Astrocyte of the cerebellum (primary cell): ENCODE data around the gene TNS3.

Experiments used
- DNase-seq: peaks from one replicate; pipeline ENCODE4 v3.0.0-alpha.2; 2011; ENCODE audit warnings: low read depth
- H3K4me3 ChIP-seq: 2 replicates; pipeline ENCODE4 v1.5.1; 2011; ENCODE audit warnings: mild to moderate bottlenecking, low read depth, low read length, moderate library complexity
- in situ Hi-C: cut with HindIII; loops from 2 replicates; pipeline ENCODE4 v1.10.0; 2017; ENCODE audit warnings: low sequenced_read_pairs
- TF ChIP-seq, protein P1 (sequence below): IDR thresholded peaks from 2 replicates; pipeline ENCODE4 v1.5.1; 2012; ENCODE audit warnings: low read length, low read depth, moderate library complexity, mild to moderate bottlenecking; ENCODE audit errors: missing control alignments

TNS3 gene

DNA sequence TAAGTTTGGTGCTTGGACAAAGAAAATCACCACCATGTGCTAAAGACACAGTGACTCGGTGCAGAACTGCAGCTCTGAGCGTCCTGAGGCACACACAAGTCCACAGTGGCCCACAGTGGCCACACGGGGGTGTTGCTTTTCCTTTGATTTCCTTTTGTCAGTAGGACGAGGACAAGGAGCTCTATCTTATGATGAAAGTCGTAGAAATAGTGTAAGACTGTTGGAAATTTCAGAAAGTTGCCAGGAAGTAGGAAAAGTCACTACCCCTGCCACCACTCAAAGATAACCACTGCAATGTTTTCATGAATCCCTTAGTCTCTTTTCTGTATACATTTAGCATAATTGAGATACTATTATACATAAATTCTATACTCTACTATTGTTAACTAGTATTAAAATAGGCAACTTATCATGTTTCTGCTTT lies 146.0 kb downstream of the TNS3 start:
- TF ChIP-seq, protein P1, sequence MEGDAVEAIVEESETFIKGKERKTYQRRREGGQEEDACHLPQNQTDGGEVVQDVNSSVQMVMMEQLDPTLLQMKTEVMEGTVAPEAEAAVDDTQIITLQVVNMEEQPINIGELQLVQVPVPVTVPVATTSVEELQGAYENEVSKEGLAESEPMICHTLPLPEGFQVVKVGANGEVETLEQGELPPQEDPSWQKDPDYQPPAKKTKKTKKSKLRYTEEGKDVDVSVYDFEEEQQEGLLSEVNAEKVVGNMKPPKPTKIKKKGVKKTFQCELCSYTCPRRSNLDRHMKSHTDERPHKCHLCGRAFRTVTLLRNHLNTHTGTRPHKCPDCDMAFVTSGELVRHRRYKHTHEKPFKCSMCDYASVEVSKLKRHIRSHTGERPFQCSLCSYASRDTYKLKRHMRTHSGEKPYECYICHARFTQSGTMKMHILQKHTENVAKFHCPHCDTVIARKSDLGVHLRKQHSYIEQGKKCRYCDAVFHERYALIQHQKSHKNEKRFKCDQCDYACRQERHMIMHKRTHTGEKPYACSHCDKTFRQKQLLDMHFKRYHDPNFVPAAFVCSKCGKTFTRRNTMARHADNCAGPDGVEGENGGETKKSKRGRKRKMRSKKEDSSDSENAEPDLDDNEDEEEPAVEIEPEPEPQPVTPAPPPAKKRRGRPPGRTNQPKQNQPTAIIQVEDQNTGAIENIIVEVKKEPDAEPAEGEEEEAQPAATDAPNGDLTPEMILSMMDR: peak; percentile 79
- DNase-seq: peak; percentile 66
- H3K4me3 ChIP-seq: no peak overlapping the region
- in situ Hi-C loops: no loop called here

DNA sequence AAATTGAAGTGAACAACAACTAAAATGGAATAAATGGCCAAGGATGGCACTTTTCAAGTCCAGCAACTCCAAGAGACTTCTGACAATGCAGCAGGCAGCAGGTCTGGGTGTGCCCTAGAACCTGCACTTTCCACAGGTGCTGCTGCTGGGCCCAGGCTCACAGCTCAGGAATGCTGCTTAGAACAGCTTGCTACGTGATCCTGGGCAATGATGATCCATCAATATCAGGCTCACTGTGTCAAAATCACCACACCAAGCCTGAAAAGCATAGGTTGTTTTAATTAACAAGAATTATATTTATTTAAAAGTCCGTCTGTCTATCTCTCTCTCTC lies 148.4 kb downstream of the TNS3 start:
- TF ChIP-seq, protein P1: no peak
- in situ Hi-C loops: no loop called here
- DNase-seq: no peak
- H3K4me3 ChIP-seq: no peak overlapping the region

DNA sequence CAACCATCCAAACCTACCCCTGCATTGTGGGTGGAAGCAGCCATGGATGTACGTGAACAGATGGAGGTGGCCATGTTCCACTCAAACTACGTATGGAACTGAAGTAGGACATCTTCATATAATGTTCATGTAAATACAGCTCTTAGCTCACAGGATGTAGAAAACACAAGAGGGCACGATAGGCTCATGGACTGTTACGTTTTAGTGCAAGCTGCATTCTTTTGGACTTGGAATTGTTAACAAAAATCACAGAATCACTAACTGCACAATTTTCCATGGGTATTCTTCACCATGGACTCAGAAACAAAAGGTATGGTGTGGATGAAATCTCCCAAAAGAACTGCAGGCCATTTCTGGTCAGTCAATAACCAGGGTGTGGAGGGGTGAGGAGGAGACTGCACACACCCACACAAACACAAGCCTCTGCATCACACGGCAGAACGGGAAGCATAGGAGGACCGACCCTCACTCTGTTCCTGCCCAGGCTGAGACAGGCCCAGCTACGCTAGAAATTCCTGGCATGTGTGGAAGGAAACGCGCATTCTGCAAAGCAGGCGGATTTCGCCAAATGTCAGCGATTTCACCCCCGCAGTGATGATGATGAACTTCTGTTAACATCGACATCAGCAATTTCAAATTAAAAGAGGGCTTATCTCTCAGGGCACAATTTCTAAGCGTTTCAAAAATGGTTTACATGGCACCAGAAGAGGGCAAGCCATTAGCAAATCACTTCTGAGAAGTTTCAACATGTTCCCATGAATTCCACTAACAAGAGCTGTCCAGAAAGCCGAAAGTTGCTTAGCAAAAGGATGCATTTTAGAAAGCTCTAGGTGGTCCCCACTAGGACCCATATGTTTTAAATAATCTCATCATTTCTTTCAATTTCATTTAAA lies 149.0 kb downstream of the TNS3 start:
- TF ChIP-seq, protein P1: no peak
- DNase-seq: no peak
- H3K4me3 ChIP-seq: no peak overlapping the region
- in situ Hi-C loops: no loop called here

DNA sequence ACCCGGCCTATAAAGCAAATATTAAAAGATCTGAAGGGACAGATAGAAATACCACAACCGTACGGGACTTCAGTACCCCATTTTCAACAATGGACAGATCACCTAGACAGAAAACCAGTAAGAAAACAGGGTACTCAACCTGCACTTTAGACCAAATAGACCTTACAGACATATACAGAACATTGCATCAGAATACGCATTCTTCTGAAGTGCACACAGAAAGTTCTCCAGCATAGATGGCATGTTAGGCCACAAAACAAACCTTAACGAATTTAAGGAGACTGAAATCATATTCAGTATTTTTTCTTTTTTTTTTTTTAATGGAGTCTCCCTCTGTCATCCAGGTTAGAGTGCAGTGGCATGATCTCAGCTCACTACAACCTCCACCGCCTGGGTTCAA lies 151.5 kb downstream of the TNS3 start:
- TF ChIP-seq, protein P1: no peak
- no peak overlapping the region for H3K4me3 ChIP-seq
- in situ Hi-C loops: no loop called here
- no peak for DNase-seq

DNA sequence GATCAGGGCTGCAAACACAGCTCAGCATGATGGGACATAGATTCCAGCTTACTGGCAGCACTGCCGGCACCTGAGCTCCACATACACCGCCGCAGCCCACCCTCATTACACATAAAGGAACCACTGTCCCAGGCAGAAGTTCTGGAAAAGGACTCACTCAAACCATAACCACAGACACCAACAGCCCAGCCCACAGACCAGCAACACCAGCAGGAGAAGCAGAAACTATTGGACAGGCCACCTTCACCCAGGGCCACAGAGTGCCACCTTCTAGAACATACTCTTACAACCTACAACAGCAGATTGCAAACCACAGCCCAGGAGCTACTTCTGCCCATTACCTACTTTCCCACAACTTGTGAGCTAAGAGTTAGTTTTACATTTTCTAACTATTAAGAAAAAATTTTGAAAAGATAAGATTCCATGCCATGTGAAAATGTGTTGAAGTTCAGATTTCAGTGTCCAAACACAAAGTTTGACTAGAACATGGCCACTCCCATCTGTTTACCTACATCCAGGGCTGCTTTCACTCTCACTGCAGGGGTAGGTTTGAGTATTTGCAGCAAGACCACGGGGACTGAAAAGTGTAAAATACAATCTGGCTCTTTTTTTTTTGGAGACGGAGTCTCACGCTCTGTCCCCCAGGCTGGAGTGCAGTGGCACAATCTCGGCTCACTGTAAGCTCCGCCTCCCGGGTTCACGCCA lies 153.0 kb downstream of the TNS3 start:
- H3K4me3 ChIP-seq: no peak overlapping the region
- no peak for DNase-seq
- in situ Hi-C loops: no loop called here
- TF ChIP-seq, protein P1: no peak

DNA sequence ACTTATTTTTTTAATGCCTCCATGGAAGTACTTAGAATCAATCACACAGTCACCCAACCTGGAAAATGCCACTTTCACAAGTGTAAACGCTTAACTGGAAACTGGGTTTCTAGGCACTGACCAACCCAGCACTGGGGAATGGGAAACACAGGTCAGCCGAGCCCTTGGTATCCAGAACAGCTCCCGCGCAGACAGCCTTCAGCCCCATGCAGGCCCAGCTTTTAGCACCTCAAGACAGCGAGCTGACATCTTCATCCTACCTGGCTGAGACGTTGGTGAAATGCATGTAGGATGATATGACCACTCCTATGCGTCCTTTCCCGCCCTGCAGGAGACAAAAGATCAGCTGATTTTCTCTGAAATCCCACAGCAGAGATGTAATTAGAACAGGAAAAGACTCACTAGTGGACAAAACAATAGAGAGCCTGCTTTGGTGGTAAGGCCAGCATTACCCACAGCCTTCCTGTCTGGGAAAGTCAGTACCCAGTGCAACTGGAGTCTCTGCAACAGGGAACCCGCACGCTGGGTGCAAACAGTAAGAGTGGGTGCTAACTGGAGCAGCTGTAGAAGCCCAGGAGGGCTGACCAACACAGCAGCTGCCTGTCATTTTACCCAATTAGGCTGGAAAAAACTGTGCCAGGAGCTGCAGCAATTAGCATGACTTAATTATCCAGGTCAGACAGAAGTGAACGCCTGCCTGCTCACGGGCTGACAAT lies 153.7 kb downstream of the TNS3 start:
- TF ChIP-seq, protein P1: no peak
- in situ Hi-C loops: no loop called here
- H3K4me3 ChIP-seq: no peak overlapping the region
- DNase-seq: no peak
